Cardiac muscle cell (in vitro differentiated cells and primary cell): Measurements from ENCODE around the gene ZNF318. TPM values are rescaled to one million over a fixed set of nuclear protein-coding genes. Genes with fewer than 3 reads are reported as not detected.

Experiments used
- DNase-seq, 2 donors: peaks; one replicate each; pipeline versions ENCODE4 v3.0.0 to v3.0.0-alpha.2; 2010 to 2017; ENCODE audit warnings: low read depth in 1 of 2, low spot score in 1 of 2
- H3K27ac ChIP-seq: fragments of 200-600 bp; sonication (generic); 2 replicates; pipeline ENCODE4 v1.5.1; 2016
- H3K27me3 ChIP-seq: fragments of 200-600 bp; sonication (generic); 2 replicates; pipeline ENCODE4 v1.6.0; 2016; ENCODE audit warnings: control low read depth
- H3K36me3 ChIP-seq: fragments of 200-600 bp; sonication (generic); 2 replicates; pipeline ENCODE4 v1.5.1; 2016; ENCODE audit warnings: control low read depth
- H3K4me1 ChIP-seq: fragments of 200-600 bp; sonication (generic); 2 replicates; pipeline ENCODE4 v1.8.1; 2017; ENCODE audit warnings: low read depth, mild to moderate bottlenecking, mixed run types
- H3K4me3 ChIP-seq: fragments of 200-600 bp; sonication (generic); 2 replicates; pipeline ENCODE4 v1.5.1; 2016; ENCODE audit warnings: mild to moderate bottlenecking
- H3K9me3 ChIP-seq: fragments of 200-600 bp; sonication (generic); 2 replicates; pipeline ENCODE4 v1.5.1; 2017; ENCODE audit warnings: low read depth, mild to moderate bottlenecking, control low read depth
- CTCF ChIP-seq: IDR thresholded peaks from 2 replicates; pipeline ENCODE4 v1.5.1; 2012; ENCODE audit warnings: low read depth, mild to moderate bottlenecking, low read length
- polyA plus RNA-seq: library from polyadenylated mRNA; unstranded; fragments of >200 nt; fragmentation: Nextera tagmentation; extraction: Ambion mirVana; gene quantifications from 2 replicates; pipeline ENCODE4 v1.2.1, GENCODE V29; 2016
- total RNA-seq: library from RNA; depleted of rRNA; stranded (reverse); fragments of >200 nt; gene quantifications from 2 replicates; pipeline ENCODE4 v1.2.3, GENCODE V29; 2016

The ZNF318 gene
- total and polyA plus RNA-seq, 2 experiments from 2014 or later, result 16.2 to 27.2 TPM

GRCh38 chr6:43310134-43310533 lies 59.3 kb downstream of the ZNF318 start:
- H3K27ac ChIP-seq, result no peak overlapping the region
- H3K4me1 ChIP-seq, result no peaks in the 10 kb centered on the region
- no peak for TF ChIP-seq CTCF
- peaks cover 11% of the 10 kb centered on the region for H3K27me3 ChIP-seq
- DNase-seq, result no peak
- H3K4me3 ChIP-seq, result no peak overlapping the region
- H3K9me3 ChIP-seq, result no peaks in the 10 kb centered on the region
- H3K36me3 ChIP-seq, result no peaks in the 10 kb centered on the region

DNA sequence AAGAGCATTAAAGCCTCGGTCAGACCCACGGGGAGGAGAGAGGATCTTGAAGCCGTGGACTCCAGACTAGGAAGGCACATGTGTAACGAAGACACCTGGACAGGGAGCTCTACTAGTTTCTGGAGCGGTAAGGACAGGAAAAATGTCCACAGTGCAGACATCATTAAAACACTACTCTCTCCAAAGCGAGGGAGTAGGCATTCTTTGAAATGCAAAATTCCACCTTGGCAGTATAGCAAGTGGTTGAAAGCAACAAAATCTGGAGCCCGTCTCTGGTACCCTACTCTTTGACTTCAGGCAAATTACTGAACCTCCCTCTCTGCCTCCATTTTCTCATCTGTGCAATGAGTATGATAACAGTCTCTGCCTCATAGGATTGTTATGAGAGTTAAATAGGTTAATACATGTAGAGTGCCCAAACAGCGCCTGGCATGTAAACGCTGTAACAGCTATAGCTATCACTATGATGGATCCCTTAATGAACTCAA lies 60.4 kb downstream of the ZNF318 start:
- Histone ChIP-seq H3K27me3 (peaks cover 11% of the 10 kb centered on the region), H3K4me3 (peak overlapping the region; percentile 9), H3K9me3 (no peaks in the 10 kb centered on the region), H3K27ac (no peak overlapping the region), H3K4me1 (no peaks in the 10 kb centered on the region), H3K36me3 (no peaks in the 10 kb centered on the region)
- TF ChIP-seq CTCF, result no peak
- no peak for DNase-seq

DNA sequence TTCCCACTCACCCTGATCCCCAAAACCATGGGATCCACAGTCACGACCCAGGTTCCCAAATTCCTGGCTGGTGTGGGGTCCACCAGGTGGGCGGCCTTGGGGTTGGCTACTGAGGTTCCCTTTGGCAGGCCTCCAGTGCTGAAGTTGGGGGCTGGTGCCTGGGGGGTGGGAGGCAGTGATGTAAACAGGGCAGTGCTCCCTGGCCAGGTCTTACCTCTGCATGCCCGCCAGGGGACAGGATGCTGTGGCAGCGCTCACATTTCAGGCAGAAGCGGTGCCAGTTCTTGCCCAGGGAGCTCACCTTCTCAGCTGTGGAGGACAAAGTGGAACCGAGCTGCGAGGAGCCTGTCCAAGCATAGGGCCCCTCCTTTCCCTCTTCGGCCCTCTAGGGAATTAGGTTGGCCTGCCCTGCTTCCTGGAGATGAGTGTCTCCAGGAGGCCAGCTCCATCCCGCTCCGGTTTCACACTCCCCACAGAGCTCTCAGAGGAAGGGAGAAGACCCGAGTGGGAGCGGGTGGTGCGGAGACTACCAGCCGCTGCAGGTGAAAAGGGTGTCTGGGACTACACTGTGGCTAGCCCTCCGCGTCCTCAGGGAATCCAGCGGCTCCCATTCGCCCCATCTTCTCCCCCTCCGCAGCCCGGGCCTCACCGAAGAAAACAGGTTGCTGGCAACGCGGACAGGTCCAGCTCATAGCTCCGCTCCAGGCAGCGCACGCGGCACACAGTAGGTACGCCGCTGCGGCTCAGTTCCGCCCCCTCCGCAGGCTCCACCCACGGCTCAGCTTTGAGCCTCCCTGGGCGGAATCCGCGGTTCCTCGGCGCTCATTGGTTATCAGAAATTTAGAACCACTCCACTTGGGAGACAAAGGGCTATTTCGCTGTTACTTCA lies 61.1 kb downstream of the ZNF318 start, which contains the start of gene CRIP3:
CRIP3 (minus strand) TSS at position 726 of the 889 bp plus-strand sequence; CDS start at position 692, 34 bp downstream.
- Histone ChIP-seq H3K9me3 (no peaks in the 10 kb centered on the region), H3K27ac (no peak within 1 kb of the TSS), H3K4me1 (no peaks in the 10 kb centered on the region), H3K4me3 (peak within 1 kb of the TSS; percentile 9), H3K27me3 (peaks cover 11% of the 10 kb centered on the region), H3K36me3 (no peaks in the 10 kb centered on the region)
- DNase-seq, result peak; percentile 36 to 67
- TF ChIP-seq CTCF, result peak; percentile 33

DNA sequence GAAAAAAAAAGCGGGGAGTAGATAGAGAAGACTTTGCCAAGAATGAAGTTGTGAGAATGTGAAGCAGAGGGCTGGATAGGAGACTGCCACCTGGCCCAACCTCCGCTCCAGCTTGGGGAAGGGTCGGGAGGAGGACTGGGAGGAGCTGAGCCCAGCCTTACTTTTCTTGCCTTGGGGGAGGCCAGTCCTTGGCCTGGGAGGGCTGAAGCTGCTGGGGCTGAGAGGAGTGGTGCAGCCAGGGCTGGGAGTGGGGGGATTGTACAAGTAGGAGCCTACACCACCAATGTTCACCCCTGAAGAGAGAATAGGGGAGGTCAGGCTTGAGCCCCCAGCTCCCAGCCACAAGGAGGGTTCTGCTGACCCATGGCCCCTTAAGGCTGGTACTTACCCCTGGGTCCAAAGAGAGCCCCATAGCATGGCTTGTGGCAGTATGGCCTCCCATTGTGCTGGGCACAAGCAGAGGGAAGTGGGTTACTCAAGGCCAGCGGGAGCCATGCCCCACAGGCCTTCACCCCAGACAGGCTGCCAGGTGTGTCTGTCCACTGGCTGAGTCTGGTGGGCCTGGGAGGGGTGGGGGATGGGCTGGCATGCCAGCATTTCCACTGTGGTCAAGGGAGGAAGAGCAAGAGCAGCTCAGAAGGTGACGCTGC lies 61.9 kb downstream of the ZNF318 start:
- H3K27me3 ChIP-seq, result peaks cover 11% of the 10 kb centered on the region
- H3K36me3 ChIP-seq, result no peaks in the 10 kb centered on the region
- no peaks in the 10 kb centered on the region for H3K4me1 ChIP-seq
- H3K9me3 ChIP-seq, result no peaks in the 10 kb centered on the region
- no peak for TF ChIP-seq CTCF
- H3K4me3 ChIP-seq, result no peak overlapping the region
- H3K27ac ChIP-seq, result no peak overlapping the region
- DNase-seq, result no peak

DNA sequence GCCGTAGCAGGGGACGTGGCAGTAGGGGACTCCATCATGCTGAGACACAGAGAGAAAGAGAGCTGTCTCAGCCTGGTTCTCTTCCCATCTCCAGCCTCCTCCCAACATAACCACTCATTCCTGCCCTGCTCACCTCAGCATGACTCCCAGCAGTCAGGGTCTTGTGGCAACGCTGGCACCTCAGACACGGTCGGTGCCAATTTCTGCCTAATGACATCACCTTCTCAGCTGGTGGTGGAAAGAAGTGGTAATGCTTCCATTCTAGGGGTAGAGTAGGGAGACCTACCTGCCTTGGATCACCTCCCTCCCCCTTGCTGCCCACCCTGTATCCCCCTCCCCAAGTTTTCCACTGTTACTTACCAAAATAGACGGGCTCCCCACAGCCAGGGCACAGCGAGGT lies 63.4 kb downstream of the ZNF318 start:
- no peak overlapping the region for H3K4me3 ChIP-seq
- no peaks in the 10 kb centered on the region for H3K36me3 ChIP-seq
- no peak for TF ChIP-seq CTCF
- peaks cover 11% of the 10 kb centered on the region for H3K27me3 ChIP-seq
- H3K4me1 ChIP-seq, result no peaks in the 10 kb centered on the region
- no peak for DNase-seq
- H3K9me3 ChIP-seq, result no peaks in the 10 kb centered on the region
- no peak overlapping the region for H3K27ac ChIP-seq
